GM18951 (cell line): Measurements from ENCODE around the gene ATP23.

Experiments
- POLR2A ChIP-seq: IDR thresholded peaks from 4 replicates; pipeline ENCODE4 v1.6.1; 2011; ENCODE audit warnings: mild to moderate bottlenecking; ENCODE audit not compliant: insufficient read length, insufficient read depth; ENCODE audit errors: extremely low read depth
- in situ Hi-C: fragments of 300-500 bp; cut with MboI; formaldehyde crosslinking; loops from one replicate; pipeline ENCODE4 v1.12.0; 2022; ENCODE audit warnings: low sequenced_read_pairs, mixed read lengths, inconsistent platforms; ENCODE audit not compliant: unreplicated experiment

The ATP23 gene

GRCh38 chr12:57899010-57899662 lies 42.2 kb upstream of the ATP23 start:
- in situ Hi-C loops: no loop called here
- TF ChIP-seq POLR2A: peak; percentile 12

GRCh38 chr12:57902478-57902969 lies 38.8 kb upstream of the ATP23 start:
- in situ Hi-C loops: no loop called here
- no peak for TF ChIP-seq POLR2A

- TF ChIP-seq POLR2A: no peak
- in situ Hi-C loops: no loop called here
These were observed 36.9 kb upstream of the ATP23 start for GRCh38 chr12:57904426-57904825.

GRCh38 chr12:57904848-57905811 lies 36.2 kb upstream of the ATP23 start:
- in situ Hi-C loops: no loop called here
- no peak for TF ChIP-seq POLR2A

- no peak for TF ChIP-seq POLR2A
- in situ Hi-C loops: no loop called here
These were observed 35.4 kb upstream of the ATP23 start for GRCh38 chr12:57905812-57906475.

GRCh38 chr12:57906821-57907220 lies 34.5 kb upstream of the ATP23 start:
- in situ Hi-C loops: no loop called here
- TF ChIP-seq POLR2A: no peak

- in situ Hi-C loops: no loop called here
- no peak for TF ChIP-seq POLR2A
These were observed 34.1 kb upstream of the ATP23 start for GRCh38 chr12:57907281-57907680.

GRCh38 chr12:57908511-57908910 lies 32.9 kb upstream of the ATP23 start:
- in situ Hi-C loops: no loop called here
- TF ChIP-seq POLR2A: no peak

- in situ Hi-C loops: no loop called here
- TF ChIP-seq POLR2A: no peak
These were observed 32.3 kb upstream of the ATP23 start for GRCh38 chr12:57909056-57909455.

- TF ChIP-seq POLR2A: no peak
- in situ Hi-C loops: loop anchor here (5.0 kb wide), 1 partner anchor 82 kb away; no protein-coding TSS in a partner anchor
These were observed 31.8 kb upstream of the ATP23 start for GRCh38 chr12:57909611-57910010.

GRCh38 chr12:57918147-57918546 lies 23.2 kb upstream of the ATP23 start:
- TF ChIP-seq POLR2A: no peak
- in situ Hi-C loops: no loop called here

GRCh38 chr12:57927086-57927485 lies 14.3 kb upstream of the ATP23 start:
- in situ Hi-C loops: no loop called here
- no peak for TF ChIP-seq POLR2A

GRCh38 chr12:57929092-57929830 lies 12.1 kb upstream of the ATP23 start:
- TF ChIP-seq POLR2A: no peak
- in situ Hi-C loops: no loop called here

GRCh38 chr12:57934819-57935218 lies 6.5 kb upstream of the ATP23 start:
- no peak for TF ChIP-seq POLR2A
- in situ Hi-C loops: no loop called here
